Astrocyte (in vitro differentiated cells and primary cell): ENCODE measurements around the gene SERPINB6.

Experiments used
- CTCF ChIP-seq: IDR thresholded peaks from 2 replicates; pipeline ENCODE4 v1.5.1; 2011; ENCODE audit warnings: low read depth, mild to moderate bottlenecking, inconsistent platforms, low read length, moderate library complexity; ENCODE audit not compliant: insufficient read depth
- EZH2 ChIP-seq: IDR thresholded peaks from 2 replicates; pipeline ENCODE4 v1.6.1; 2012; ENCODE audit warnings: mild to moderate bottlenecking, low read length, inconsistent platforms; ENCODE audit not compliant: insufficient read depth

- TF ChIP-seq CTCF (no peak), EZH2 (no peak)
Measured at GRCh38 chr6:3009930-3010329, 38.6 kb upstream of the SERPINB6 start.
